K562 (cell line): ENCODE measurements around the gene COL9A3. TPM values are rescaled to one million over a fixed set of nuclear protein-coding genes. Genes with fewer than 3 reads are reported as not detected.

Experiments
- AFF4 ChIP-seq: sonication (generic); formaldehyde crosslinking; IDR thresholded peaks from 2 replicates; pipeline ENCODE4 v1.8.0; 2023; ENCODE audit warnings: mild to moderate bottlenecking, missing genetic modification reagents
- BDP1 ChIP-seq: IDR thresholded peaks from 3 replicates; pipeline ENCODE4 v1.6.1; 2011; ENCODE audit not compliant: insufficient read length, insufficient read depth
- CCAR2 ChIP-seq: fragments of 200-400 bp; formaldehyde crosslinking; IDR thresholded peaks from 2 replicates; pipeline ENCODE4 v1.6.1; 2017; ENCODE audit warnings: mild to moderate bottlenecking, low read depth, low read length
- COPS2 ChIP-seq: fragments of 450-650 bp; conservative IDR thresholded peaks from 2 replicates; pipeline ENCODE4 v1.6.1; 2016; ENCODE audit warnings: mild to moderate bottlenecking, moderate library complexity
- DIDO1 ChIP-seq: fragments of 450-650 bp; IDR thresholded peaks from 2 replicates; pipeline ENCODE4 v1.6.1; 2016; ENCODE audit warnings: low read depth, missing biosample characterization, missing genetic modification characterization
- EP300 ChIP-seq: IDR thresholded peaks from 2 replicates; pipeline ENCODE4 v1.6.1; 2012; ENCODE audit warnings: low read length, improper control_type of control experiment
- L3MBTL2 ChIP-seq: fragments of 450-650 bp; IDR thresholded peaks from 2 replicates; pipeline ENCODE4 v1.6.1; 2016; ENCODE audit warnings: mild to moderate bottlenecking, moderate library complexity
- NCOA6 ChIP-seq: fragments of 450-650 bp; IDR thresholded peaks from 2 replicates; pipeline ENCODE4 v1.6.1; 2017; ENCODE audit warnings: mild to moderate bottlenecking
- NEUROD1 ChIP-seq: fragments of 150-350 bp; IDR thresholded peaks from 2 replicates; pipeline ENCODE4 v1.6.1; 2014; ENCODE audit warnings: borderline replicate concordance, low read length, low read depth; ENCODE audit not compliant: partially characterized antibody
- PHF20 ChIP-seq: fragments of 450-650 bp; IDR thresholded peaks from 2 replicates; pipeline ENCODE4 v1.6.1; 2018; ENCODE audit not compliant: partially characterized antibody
- PHF21A ChIP-seq: fragments of 450-650 bp; IDR thresholded peaks from 2 replicates; pipeline ENCODE4 v1.6.1; 2017; ENCODE audit warnings: low read depth, borderline replicate concordance
- RFX1 ChIP-seq: fragments of 450-650 bp; IDR thresholded peaks from 2 replicates; pipeline ENCODE4 v1.6.1; 2016; ENCODE audit warnings: mild to moderate bottlenecking, moderate library complexity
- SMAD2 ChIP-seq: fragments of 150-350 bp; IDR thresholded peaks from 2 replicates; pipeline ENCODE4 v1.6.1; 2014; ENCODE audit warnings: low read depth, mild to moderate bottlenecking, low read length
- SPI1 ChIP-seq: IDR thresholded peaks from 2 replicates; pipeline ENCODE4 v1.6.1; 2011; ENCODE audit warnings: low read depth, low read length, control low read depth, borderline replicate concordance
- TFAP4 ChIP-seq: sonication (generic); formaldehyde crosslinking; IDR thresholded peaks from 2 replicates; pipeline ENCODE4 v1.8.0; 2022; ENCODE audit warnings: missing genetic modification reagents, mild to moderate bottlenecking, moderate library complexity, borderline replicate concordance
- VEZF1 ChIP-seq: fragments of 200-800 bp; sonication (Bioruptor generic); IDR thresholded peaks from 2 replicates; pipeline ENCODE4 v1.6.1; 2017; ENCODE audit warnings: missing genetic modification characterization, missing compliant biosample characterization
- ZBTB34 ChIP-seq: fragments of 250-450 bp; sonication (Bioruptor Pico); IDR thresholded peaks from 2 replicates; pipeline ENCODE4 v1.8.0; 2021; ENCODE audit warnings: mild to moderate bottlenecking, moderate library complexity
- ZNF134 ChIP-seq: fragments of 250-450 bp; sonication (Bioruptor Pico); conservative IDR thresholded peaks from 2 replicates; pipeline ENCODE4 v1.4.0; 2020
- ZNF146 ChIP-seq: IDR thresholded peaks from one replicate; pipeline ENCODE4 v1.6.1; 2018; ENCODE audit warnings: missing compliant biosample characterization; ENCODE audit not compliant: unreplicated experiment
- ZNF586 ChIP-seq: fragments of 450-650 bp; formaldehyde crosslinking; conservative IDR thresholded peaks from 2 replicates; pipeline ENCODE4 v1.4.0; 2020; ENCODE audit warnings: mild to moderate bottlenecking, moderate library complexity
- ZNF79 ChIP-seq: fragments of 250-450 bp; sonication (Bioruptor Pico); IDR thresholded peaks from 2 replicates; pipeline ENCODE4 v1.4.0; 2020; ENCODE audit warnings: low read depth, mild to moderate bottlenecking, moderate library complexity
- polyA plus RNA-seq, 8 experiments: library from polyadenylated mRNA; depleted of rRNA in 4 of 8; stranded (reverse) in 5 of 8; unstranded in 3 of 8; fragments of >200 nt; fragmentation: Nextera tagmentation in 2 of 8; fragmentation: Illumina TruSeq in 1 of 8; extraction: Ambion mirVana in 2 of 8; extraction: Trizol in 1 of 8; gene quantifications; 2 replicates each; pipeline versions ENCODE4 v1.2.1 to v1.2.3, GENCODE V29; 2011 to 2014; ENCODE audit warnings: inconsistent platforms in 1 of 8, missing spikeins in 1 of 8
- total RNA-seq, 7 experiments: library from RNA; depleted of rRNA in 6 of 7; stranded (reverse); fragments of >200 nt in 6 of 7; fragmentation: Illumina TruSeq in 2 of 7; extraction: Trizol in 2 of 7; gene quantifications; 2 replicates each; pipeline versions ENCODE4 v1.2.1 to v1.2.3, GENCODE V29; 2011 to 2021; ENCODE audit warnings: low replicate concordance in 1 of 7

The COL9A3 gene
- total and polyA plus RNA-seq, 9 of the 15 experiments (the other 6 are each of a cell fraction or from before 2014, with no cell fraction given) = 0.14 to 3.6 (median 0.88) TPM; not detected in 1

GRCh38 chr20:62832212-62832922, 15.5 kb downstream of the COL9A3 start (continued):
- TF ChIP-seq AFF4 (CRISPR knock-in tag) (0 out of 2 replicates have a peak, but pooled peaks have one; percentile 50), ZNF79 (CRISPR knock-in tag) (no peak), SMAD2 (no peak), L3MBTL2 (peak; percentile 69), CCAR2 (no peak), TFAP4 (CRISPR knock-in tag) (peak; percentile 47; the same call in 1 of the 2 replicates), ZNF146 (no peak), NEUROD1 (no peak), BDP1 (no peak), RFX1 (no peak), SPI1 (peak; percentile 40; the same call in 1 of the 2 replicates), ZNF586 (no peak), PHF20 (no peak), DIDO1 (tag) (no peak), EP300 (no peak), NCOA6 (no peak), VEZF1 (0 out of 2 replicates have a peak, but pooled peaks have one; percentile 20), ZNF134 (CRISPR knock-in tag) (no peak), ZBTB34 (no peak), COPS2 (no peak), PHF21A (no peak)
- TF ChIP-seq, all 486 proteins: peak for 9
